Measurements from ENCODE around the gene ANKRD29.

The ANKRD29 gene

DNA sequence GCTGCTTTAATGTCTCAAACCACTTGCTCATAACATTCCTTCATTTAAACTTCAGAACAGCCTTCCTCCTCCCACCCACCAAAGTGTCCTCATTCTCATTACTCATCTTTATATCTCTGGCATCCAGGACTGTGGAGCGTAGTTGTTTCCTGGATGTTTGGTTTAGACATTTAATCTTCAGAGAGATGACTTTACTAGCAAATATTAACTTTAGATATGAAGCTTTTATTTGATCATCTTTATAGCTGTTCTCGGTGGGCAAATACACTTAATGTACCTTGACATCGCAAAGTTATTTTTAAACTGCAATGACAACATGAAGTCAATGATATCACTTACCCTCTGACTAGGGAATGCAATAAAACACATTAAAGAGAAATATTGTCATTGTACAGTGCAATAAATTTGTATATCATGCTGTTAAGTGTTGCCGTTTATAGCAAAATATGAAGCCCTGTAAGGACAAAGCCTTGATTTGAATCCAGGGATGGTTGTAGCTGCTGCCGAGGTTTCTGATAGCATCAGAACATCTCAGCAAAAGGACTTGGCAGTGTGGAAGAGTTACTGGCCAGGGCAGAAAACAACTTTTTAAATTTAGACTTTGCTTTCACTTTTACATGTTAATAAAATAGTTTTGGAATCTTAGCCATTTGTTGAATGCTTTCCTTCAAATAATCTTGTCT is 21.9 kb upstream of the ANKRD29 start:
- Histone ChIP-seq H3K27ac (ENCODE audit: insufficient read depth, low read length, poor library complexity, severe bottlenecking) (no peak overlapping the region), H3K36me3 (ENCODE audit: control insufficient read depth, insufficient read depth, low read length) (no peaks in the 10 kb centered on the region), H3K4me1 (ENCODE audit: control insufficient read depth, insufficient read depth, low read length, poor library complexity, severe bottlenecking) (peaks cover 5% of the 10 kb centered on the region), H3K4me3 (ENCODE audit: insufficient read depth, low read depth, low read length, poor library complexity, severe bottlenecking) (no peak overlapping the region), H3K9me3 (ENCODE audit: control insufficient read depth, low read length) (no peaks in the 10 kb centered on the region), H3K27me3 (replicated peaks; ENCODE audit: control insufficient read depth, insufficient read depth, low read length, poor library complexity, severe bottlenecking) (peaks cover 27% of the 10 kb centered on the region)
- DNase-seq = no peak

DNA sequence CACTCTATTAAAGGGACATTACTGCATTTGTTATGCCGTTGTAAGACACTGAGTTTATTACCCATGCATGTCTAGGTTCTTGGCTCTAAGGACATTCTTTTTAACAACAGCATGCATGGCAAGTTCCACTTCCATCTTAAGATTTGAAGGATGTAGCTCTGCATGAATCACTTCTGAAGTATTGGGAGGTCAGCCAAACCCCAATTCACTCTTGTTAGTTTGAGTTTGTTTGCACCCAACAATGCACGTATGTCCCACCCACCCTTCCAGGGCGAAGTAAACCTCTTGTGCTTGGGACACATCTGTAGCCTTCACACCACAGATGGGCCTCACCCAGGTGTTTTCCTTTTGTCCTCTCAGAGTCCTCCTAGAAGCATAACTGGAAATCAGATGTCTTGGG is 21.0 kb upstream of the ANKRD29 start:
- H3K27me3 ChIP-seq (replicated peaks; ENCODE audit: control insufficient read depth, insufficient read depth, low read length, poor library complexity, severe bottlenecking) = peaks cover 18% of the 10 kb centered on the region
- H3K4me1 ChIP-seq (ENCODE audit: control insufficient read depth, insufficient read depth, low read length, poor library complexity, severe bottlenecking) = no peaks in the 10 kb centered on the region
- no peak overlapping the region for H3K4me3 ChIP-seq (ENCODE audit: insufficient read depth, low read depth, low read length, poor library complexity, severe bottlenecking)
- DNase-seq = no peak
- H3K9me3 ChIP-seq (ENCODE audit: control insufficient read depth, low read length) = no peaks in the 10 kb centered on the region
- no peaks in the 10 kb centered on the region for H3K36me3 ChIP-seq (ENCODE audit: control insufficient read depth, insufficient read depth, low read length)
- H3K27ac ChIP-seq (ENCODE audit: insufficient read depth, low read length, poor library complexity, severe bottlenecking) = no peak overlapping the region

GRCh38 chr18:23683155-23683554 is 20.4 kb upstream of the ANKRD29 start:
- no peak overlapping the region for H3K4me3 ChIP-seq (ENCODE audit: insufficient read depth, low read depth, low read length, poor library complexity, severe bottlenecking)
- no peak for DNase-seq
- H3K36me3 ChIP-seq (ENCODE audit: control insufficient read depth, insufficient read depth, low read length) = no peaks in the 10 kb centered on the region
- peaks cover 15% of the 10 kb centered on the region for H3K27me3 ChIP-seq (replicated peaks; ENCODE audit: control insufficient read depth, insufficient read depth, low read length, poor library complexity, severe bottlenecking)
- H3K9me3 ChIP-seq (ENCODE audit: control insufficient read depth, low read length) = no peaks in the 10 kb centered on the region
- no peak overlapping the region for H3K27ac ChIP-seq (ENCODE audit: insufficient read depth, low read length, poor library complexity, severe bottlenecking)
- H3K4me1 ChIP-seq (ENCODE audit: control insufficient read depth, insufficient read depth, low read length, poor library complexity, severe bottlenecking) = no peaks in the 10 kb centered on the region

GRCh38 chr18:23682472-23682871 is 19.8 kb upstream of the ANKRD29 start:
- Histone ChIP-seq H3K9me3 (ENCODE audit: control insufficient read depth, low read length) (no peaks in the 10 kb centered on the region), H3K27me3 (replicated peaks; ENCODE audit: control insufficient read depth, insufficient read depth, low read length, poor library complexity, severe bottlenecking) (peaks cover 11% of the 10 kb centered on the region), H3K36me3 (ENCODE audit: control insufficient read depth, insufficient read depth, low read length) (no peaks in the 10 kb centered on the region), H3K4me3 (ENCODE audit: insufficient read depth, low read depth, low read length, poor library complexity, severe bottlenecking) (no peak overlapping the region), H3K4me1 (ENCODE audit: control insufficient read depth, insufficient read depth, low read length, poor library complexity, severe bottlenecking) (no peaks in the 10 kb centered on the region), H3K27ac (ENCODE audit: insufficient read depth, low read length, poor library complexity, severe bottlenecking) (no peak overlapping the region)
- no peak for DNase-seq

DNA sequence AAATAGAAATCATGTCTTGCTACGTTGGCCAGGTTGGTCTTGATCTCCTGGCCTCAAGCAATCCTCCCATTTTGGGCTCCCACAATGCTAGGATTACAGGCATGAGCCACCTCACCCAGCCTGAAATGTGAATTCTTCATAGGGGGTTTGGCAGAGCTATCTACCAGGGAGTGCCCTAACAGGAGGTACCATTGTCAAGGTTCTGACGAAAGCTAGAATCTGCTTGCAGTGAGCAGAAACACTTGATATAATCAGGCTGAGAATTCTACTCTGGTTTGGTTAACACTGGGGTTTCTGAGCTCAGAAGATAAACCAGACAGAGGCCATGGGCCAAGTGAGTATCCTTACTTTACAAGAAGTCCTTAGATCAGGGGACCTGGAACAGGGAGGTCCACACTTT is 19.3 kb upstream of the ANKRD29 start:
- no peak for DNase-seq
- no peaks in the 10 kb centered on the region for H3K9me3 ChIP-seq (ENCODE audit: control insufficient read depth, low read length)
- H3K27ac ChIP-seq (ENCODE audit: insufficient read depth, low read length, poor library complexity, severe bottlenecking) = no peak overlapping the region
- no peaks in the 10 kb centered on the region for H3K36me3 ChIP-seq (ENCODE audit: control insufficient read depth, insufficient read depth, low read length)
- H3K4me3 ChIP-seq (ENCODE audit: insufficient read depth, low read depth, low read length, poor library complexity, severe bottlenecking) = no peak overlapping the region
- H3K4me1 ChIP-seq (ENCODE audit: control insufficient read depth, insufficient read depth, low read length, poor library complexity, severe bottlenecking) = no peaks in the 10 kb centered on the region
- H3K27me3 ChIP-seq (replicated peaks; ENCODE audit: control insufficient read depth, insufficient read depth, low read length, poor library complexity, severe bottlenecking) = peaks cover 6% of the 10 kb centered on the region

DNA sequence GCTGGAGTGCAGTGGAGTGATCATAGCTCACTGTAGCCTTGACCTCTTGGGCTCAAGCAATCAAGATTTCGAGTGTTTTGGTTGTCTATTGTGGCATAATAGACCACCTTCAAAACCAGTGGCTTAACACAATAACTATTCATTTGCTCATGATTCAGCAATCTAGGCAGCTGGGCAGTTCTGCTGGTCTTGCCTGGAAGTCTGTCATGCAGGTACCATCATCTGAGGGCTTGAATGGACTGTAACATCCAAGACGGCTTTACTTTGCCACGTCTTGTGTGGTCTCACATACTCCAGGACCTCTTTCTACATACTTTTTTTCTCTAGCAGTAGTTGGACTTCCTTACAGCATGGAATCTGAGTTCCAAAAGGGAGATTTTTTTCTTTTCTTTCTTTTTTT is 13.2 kb upstream of the ANKRD29 start:
- H3K27ac ChIP-seq (ENCODE audit: insufficient read depth, low read length, poor library complexity, severe bottlenecking) = no peak overlapping the region
- no peak for DNase-seq
- H3K27me3 ChIP-seq (replicated peaks; ENCODE audit: control insufficient read depth, insufficient read depth, low read length, poor library complexity, severe bottlenecking) = peaks cover 2% of the 10 kb centered on the region
- H3K36me3 ChIP-seq (ENCODE audit: control insufficient read depth, insufficient read depth, low read length) = no peaks in the 10 kb centered on the region
- H3K4me1 ChIP-seq (ENCODE audit: control insufficient read depth, insufficient read depth, low read length, poor library complexity, severe bottlenecking) = no peaks in the 10 kb centered on the region
- no peaks in the 10 kb centered on the region for H3K9me3 ChIP-seq (ENCODE audit: control insufficient read depth, low read length)
- no peak overlapping the region for H3K4me3 ChIP-seq (ENCODE audit: insufficient read depth, low read depth, low read length, poor library complexity, severe bottlenecking)

DNA sequence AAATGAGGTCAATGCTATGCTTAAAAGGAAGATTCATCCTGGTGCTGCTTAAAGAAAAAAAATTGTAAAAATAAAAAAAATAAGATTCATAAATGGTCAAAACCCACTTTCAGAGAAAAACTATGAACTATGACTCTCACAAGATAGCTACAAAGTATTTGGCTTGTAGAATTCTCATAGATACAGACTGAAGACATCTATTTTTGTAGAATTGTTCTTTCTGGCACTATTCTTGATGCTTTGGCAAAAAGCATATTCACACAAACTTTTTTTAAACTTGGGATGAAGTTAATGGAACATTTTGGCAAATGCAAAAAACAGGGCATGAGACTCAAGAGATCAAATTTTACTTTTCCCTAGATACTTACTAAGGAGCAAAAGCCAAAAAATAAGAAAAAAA is 12.5 kb upstream of the ANKRD29 start:
- H3K27me3 ChIP-seq (replicated peaks; ENCODE audit: control insufficient read depth, insufficient read depth, low read length, poor library complexity, severe bottlenecking) = peaks cover 2% of the 10 kb centered on the region

GRCh38 chr18:23673725-23674124 is 11.0 kb upstream of the ANKRD29 start:
- Histone ChIP-seq H3K9me3 (ENCODE audit: control insufficient read depth, low read length) (no peaks in the 10 kb centered on the region), H3K4me3 (ENCODE audit: insufficient read depth, low read depth, low read length, poor library complexity, severe bottlenecking) (no peak overlapping the region), H3K27ac (ENCODE audit: insufficient read depth, low read length, poor library complexity, severe bottlenecking) (no peak overlapping the region)

More for the DNA sequence above, 12.5 kb upstream of the ANKRD29 start:
- Histone ChIP-seq H3K36me3 (ENCODE audit: control insufficient read depth, insufficient read depth, low read length) (no peaks in the 10 kb centered on the region), H3K9me3 (ENCODE audit: control insufficient read depth, low read length) (no peaks in the 10 kb centered on the region), H3K4me3 (ENCODE audit: insufficient read depth, low read depth, low read length, poor library complexity, severe bottlenecking) (no peak overlapping the region), H3K27ac (ENCODE audit: insufficient read depth, low read length, poor library complexity, severe bottlenecking) (no peak overlapping the region), H3K4me1 (ENCODE audit: control insufficient read depth, insufficient read depth, low read length, poor library complexity, severe bottlenecking) (no peaks in the 10 kb centered on the region)
- DNase-seq = no peak

GRCh38 chr18:23671564-23671963 is 8.9 kb upstream of the ANKRD29 start:
- no peak for DNase-seq
- Histone ChIP-seq H3K4me1 (ENCODE audit: control insufficient read depth, insufficient read depth, low read length, poor library complexity, severe bottlenecking) (no peaks in the 10 kb centered on the region), H3K4me3 (ENCODE audit: insufficient read depth, low read depth, low read length, poor library complexity, severe bottlenecking) (no peak overlapping the region), H3K36me3 (ENCODE audit: control insufficient read depth, insufficient read depth, low read length) (no peaks in the 10 kb centered on the region), H3K27ac (ENCODE audit: insufficient read depth, low read length, poor library complexity, severe bottlenecking) (no peak overlapping the region), H3K9me3 (ENCODE audit: control insufficient read depth, low read length) (no peaks in the 10 kb centered on the region), H3K27me3 (replicated peaks; ENCODE audit: control insufficient read depth, insufficient read depth, low read length, poor library complexity, severe bottlenecking) (no peaks in the 10 kb centered on the region)

More at GRCh38 chr18:23673725-23674124, 11.0 kb upstream of the ANKRD29 start:
- peaks cover 2% of the 10 kb centered on the region for H3K27me3 ChIP-seq (replicated peaks; ENCODE audit: control insufficient read depth, insufficient read depth, low read length, poor library complexity, severe bottlenecking)
- H3K4me1 ChIP-seq (ENCODE audit: control insufficient read depth, insufficient read depth, low read length, poor library complexity, severe bottlenecking) = no peaks in the 10 kb centered on the region
- no peak for DNase-seq
- no peaks in the 10 kb centered on the region for H3K36me3 ChIP-seq (ENCODE audit: control insufficient read depth, insufficient read depth, low read length)

DNA sequence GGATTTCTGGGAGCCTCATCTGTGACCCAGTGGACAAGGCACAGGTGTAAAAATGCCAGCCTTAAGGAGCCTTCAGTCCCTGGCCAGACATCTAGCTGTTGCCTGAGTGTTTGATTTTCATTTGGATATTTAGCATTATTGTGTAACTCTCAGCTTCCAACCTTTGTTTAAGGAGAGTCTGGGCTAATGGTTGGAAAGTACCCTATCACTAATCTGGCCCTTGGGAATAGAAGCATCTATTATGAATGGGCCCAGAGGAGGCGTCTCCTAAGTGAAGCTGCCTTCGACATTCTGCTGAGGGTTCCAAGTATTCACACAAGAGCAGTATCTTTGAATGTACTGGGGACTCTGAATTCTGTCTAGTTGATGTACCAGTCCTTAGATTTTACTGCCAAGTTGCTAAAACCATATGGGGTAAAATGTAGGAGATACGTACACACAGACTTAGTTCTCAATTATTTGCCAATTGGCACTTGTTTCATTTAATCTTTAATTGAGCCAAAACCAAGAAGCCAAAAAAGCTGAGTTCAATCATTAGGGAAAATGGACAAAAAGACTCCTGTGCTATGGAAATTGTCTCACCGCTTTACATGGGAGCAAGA is 7.2 kb upstream of the ANKRD29 start:
- Histone ChIP-seq H3K4me1 (ENCODE audit: control insufficient read depth, insufficient read depth, low read length, poor library complexity, severe bottlenecking) (no peaks in the 10 kb centered on the region), H3K9me3 (ENCODE audit: control insufficient read depth, low read length) (no peaks in the 10 kb centered on the region), H3K27ac (ENCODE audit: insufficient read depth, low read length, poor library complexity, severe bottlenecking) (no peak overlapping the region), H3K27me3 (replicated peaks; ENCODE audit: control insufficient read depth, insufficient read depth, low read length, poor library complexity, severe bottlenecking) (no peaks in the 10 kb centered on the region), H3K4me3 (ENCODE audit: insufficient read depth, low read depth, low read length, poor library complexity, severe bottlenecking) (no peak overlapping the region), H3K36me3 (ENCODE audit: control insufficient read depth, insufficient read depth, low read length) (no peaks in the 10 kb centered on the region)
- no peak for DNase-seq

Measured in effector memory CD4-positive, alpha-beta T cell (primary cell).